ENCODE measurements around the gene ALDH1L1.

DNA sequence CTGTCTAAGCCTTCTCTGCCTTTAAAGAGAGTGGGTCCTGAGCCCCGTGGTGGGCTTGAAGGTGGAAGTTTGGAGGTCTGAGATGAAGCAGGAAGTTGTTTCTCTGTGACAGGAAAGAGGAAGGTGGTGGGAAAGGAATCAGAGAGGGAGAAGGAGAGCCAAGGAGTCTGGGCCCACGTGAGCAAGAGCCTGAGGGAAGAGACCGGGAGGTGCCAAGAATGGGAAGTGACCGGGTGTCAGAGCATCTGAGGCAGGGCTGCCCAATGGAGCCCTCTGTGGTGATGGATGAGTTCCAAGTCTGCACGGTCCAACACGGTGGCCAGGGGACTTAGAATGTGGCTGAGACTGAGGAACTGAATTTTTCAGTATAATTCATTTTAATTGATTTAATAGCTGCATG, 24.6 kb downstream of the ALDH1L1 start:
- TF ChIP-seq SP1 (IDR thresholded peaks at IDR 0.05) (no peak), CTBP1 (IDR thresholded peaks at IDR 0.05; ENCODE audit: borderline replicate concordance) (no peak), ELF4 (IDR thresholded peaks at IDR 0.05) (no peak), FOXA1 (IDR thresholded peaks at IDR 0.05) (no peak), TARDBP (IDR thresholded peaks at IDR 0.05) (no peak), L3MBTL2 (conservative IDR thresholded peaks at IDR 0.05) (no peak)

Data from HEK293T (cell line).